NT2/D1 (cell line): ENCODE data around the gene SYK.

Experiments used
- YY1 ChIP-seq: IDR thresholded peaks from 2 replicates; pipeline ENCODE4 v1.6.1; 2011; ENCODE audit not compliant: insufficient read length, insufficient read depth
- ZNF274 ChIP-seq: IDR thresholded peaks from 2 replicates; pipeline ENCODE4 v1.6.1; 2011; ENCODE audit warnings: mild to moderate bottlenecking, low read depth, low read length

GRCh38 chr9:90838581-90839154 is 37.0 kb downstream of the SYK start:
- TF ChIP-seq ZNF274 (no peak), YY1 (no peak)
